NCI-H1436 treated with DMSO at 0.1 percent for 48 hours (cell line): ENCODE data around the gene VWF.

Experiments
- DNase-seq: peaks from one replicate; lab custom pipeline; 2025; lab: John Stamatoyannopoulos, UW

The VWF gene

GRCh38 chr12:5910790-5911548 lies 213.5 kb downstream of the VWF start:
- DNase-seq, result no peak

GRCh38 chr12:5909560-5909959 lies 214.9 kb downstream of the VWF start:
- no peak for DNase-seq

- no peak for DNase-seq
Observed at GRCh38 chr12:5908251-5908650, 216.2 kb downstream of the VWF start.

GRCh38 chr12:5907807-5908206 lies 216.7 kb downstream of the VWF start:
- no peak for DNase-seq

- DNase-seq, result no peak
Observed at GRCh38 chr12:5905757-5906156, 218.7 kb downstream of the VWF start.

GRCh38 chr12:5904969-5905368 lies 219.5 kb downstream of the VWF start:
- no peak for DNase-seq

GRCh38 chr12:5904441-5904840 lies 220.0 kb downstream of the VWF start:
- no peak for DNase-seq

- no peak for DNase-seq
Observed at GRCh38 chr12:5902736-5903135, 221.7 kb downstream of the VWF start.

GRCh38 chr12:5901416-5901815 lies 223.1 kb downstream of the VWF start:
- no peak for DNase-seq

GRCh38 chr12:5900533-5901205 lies 223.8 kb downstream of the VWF start:
- DNase-seq, result no peak

- no peak for DNase-seq
Observed at GRCh38 chr12:5900076-5900475, 224.4 kb downstream of the VWF start.

- DNase-seq, result no peak
Observed at GRCh38 chr12:5899675-5900074, 224.8 kb downstream of the VWF start.

- DNase-seq, result no peak
Observed at GRCh38 chr12:5898874-5899273, 225.6 kb downstream of the VWF start.
